ENCODE data around the gene RIC3.

The RIC3 gene

DNA sequence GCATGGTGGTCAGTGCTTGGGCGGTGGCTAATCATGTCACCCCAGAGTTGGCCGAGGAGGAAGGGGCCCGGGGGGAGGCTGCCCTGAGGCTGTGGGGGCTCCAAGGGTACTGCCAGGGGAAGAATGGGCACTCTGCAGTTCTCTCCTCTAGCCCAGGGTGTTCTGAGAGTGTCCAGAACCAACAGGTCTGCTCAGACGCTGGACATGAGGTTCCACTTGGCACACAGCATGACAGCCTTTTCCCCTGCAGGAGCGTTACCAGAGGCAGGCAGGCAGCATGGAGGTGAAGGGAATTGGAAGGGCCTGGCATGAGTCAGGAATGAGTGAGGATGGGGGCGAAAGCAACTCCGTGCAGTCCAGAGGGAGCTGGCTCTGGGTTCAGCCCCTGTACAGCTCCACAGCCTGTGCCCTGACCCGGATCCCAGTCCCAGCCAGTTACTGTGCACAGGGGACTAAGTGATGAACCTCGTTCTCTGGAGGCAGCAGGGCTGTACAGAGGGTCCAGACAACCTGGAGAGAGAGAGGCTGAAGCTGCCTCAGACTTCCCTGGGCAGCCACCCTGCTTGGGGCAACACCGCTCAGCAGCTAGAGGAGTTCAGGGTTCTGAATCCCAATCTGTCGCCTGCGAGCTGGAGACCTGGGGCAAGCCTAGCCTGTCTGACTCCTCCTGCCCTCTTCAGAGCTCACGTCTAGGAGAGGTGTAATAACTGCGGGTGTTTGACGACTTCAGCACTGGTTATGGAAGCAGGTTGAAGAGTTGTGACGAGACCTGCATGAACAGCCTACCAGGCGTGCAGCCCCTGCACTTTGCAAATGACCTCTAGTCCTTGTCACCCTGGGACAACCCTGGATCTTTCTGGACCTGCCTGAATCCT is 102.6 kb downstream of the RIC3 start:
- DNase-seq = no peak

DNA sequence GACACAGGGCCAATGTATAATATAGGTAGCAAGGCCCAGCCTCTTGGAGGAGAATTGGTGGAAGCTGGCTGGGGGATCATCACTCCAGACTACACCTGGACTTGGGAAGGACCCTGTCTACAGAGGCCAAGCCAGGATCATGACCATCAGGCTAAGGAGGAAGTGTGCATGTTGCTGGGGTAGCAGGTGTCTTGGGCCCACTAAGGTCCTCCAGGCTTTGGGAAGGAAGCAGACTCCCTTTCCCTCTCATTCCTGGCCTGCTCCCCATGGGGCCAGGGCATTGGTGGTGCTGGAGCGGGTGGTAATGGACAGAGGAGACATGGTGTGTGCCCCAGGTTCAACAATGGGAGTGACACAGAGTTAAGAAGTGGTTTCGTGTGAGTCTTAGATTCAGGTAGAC is 103.8 kb downstream of the RIC3 start:
- DNase-seq = no peak

DNA sequence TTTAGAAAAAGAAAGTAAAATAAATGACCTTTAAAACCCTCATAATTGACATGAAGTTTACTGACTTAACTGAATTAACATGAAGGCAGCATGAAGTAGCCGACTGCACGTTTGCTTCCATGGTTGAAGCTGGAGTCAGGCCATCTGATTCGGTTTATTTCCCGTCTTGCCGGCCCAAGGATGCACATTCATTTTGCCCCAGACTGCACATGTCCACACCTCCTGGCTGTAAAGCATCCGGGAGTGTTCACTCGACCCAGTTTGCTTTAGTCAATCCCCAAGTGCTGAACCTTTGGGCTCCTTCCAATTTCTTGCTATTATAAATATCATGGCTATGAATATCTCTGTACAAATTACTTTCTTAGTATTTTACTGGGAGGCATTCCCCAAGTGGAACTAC is 105.5 kb downstream of the RIC3 start:
- no peak for DNase-seq

DNA sequence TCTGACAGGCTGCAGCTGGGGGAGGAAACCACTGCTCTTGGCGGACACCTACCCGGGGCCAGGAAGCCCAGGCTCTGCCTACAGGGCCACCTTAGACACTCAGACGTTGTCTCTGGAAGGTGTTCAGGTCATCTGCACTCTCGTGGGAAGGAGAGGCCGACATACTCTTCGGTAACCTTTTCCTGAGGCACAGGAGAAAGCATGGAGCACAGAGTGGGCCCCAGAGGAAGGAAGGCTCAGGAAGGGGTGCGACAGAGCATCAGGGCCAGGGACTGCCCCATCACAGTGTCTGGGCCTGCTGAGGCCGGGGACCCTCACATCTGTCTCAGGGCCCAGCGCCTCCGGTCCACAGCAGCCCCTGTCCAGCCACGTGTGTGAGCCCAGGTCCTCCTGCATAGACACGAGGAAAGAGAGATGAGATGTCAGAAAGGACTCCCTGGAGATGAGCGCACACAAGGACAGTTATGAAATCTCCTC is 106.0 kb downstream of the RIC3 start:
- no peak for DNase-seq

DNA sequence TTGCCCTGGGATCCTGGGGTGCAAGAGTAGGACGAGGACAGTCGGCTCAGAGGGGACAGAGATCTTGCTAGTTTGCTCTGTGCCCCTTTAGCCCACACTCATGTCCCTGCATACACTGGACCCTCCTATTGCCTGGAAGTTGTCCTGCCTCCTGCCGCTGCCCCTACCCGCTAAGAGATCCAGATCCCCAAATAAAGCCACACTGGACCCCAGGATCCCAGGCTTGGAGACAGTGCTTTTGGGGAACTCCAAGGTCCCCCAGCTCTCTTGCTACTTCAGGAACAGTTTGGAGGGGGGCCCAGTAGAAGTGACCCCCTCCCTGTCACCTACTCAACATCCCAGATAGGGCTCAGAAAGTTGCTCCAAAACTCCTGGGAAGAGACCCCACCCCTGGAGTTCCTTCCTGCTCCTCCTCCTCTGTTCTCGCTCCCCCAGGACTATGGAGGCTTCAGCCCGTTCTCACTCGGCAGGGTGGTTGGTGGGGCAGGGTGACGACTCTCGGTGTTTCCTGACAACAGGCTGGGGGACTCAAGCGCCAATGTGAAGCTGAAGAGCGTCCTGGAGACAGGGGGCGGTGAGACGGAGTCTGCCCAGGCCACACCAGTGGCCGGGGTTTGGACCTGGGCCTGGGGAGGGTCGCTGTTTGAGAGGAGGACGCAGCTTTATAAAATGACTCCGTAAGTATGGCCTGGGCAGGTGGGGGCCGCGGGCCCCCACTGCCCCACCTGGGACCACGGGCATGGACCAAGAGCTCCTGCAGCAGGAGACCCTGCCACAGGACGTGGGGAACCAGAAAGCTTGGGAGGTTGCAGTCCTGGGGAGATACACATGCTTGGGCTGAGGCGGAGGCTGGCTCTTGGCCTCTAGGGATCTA is 107.0 kb downstream of the RIC3 start:
- DNase-seq = no peak

DNA sequence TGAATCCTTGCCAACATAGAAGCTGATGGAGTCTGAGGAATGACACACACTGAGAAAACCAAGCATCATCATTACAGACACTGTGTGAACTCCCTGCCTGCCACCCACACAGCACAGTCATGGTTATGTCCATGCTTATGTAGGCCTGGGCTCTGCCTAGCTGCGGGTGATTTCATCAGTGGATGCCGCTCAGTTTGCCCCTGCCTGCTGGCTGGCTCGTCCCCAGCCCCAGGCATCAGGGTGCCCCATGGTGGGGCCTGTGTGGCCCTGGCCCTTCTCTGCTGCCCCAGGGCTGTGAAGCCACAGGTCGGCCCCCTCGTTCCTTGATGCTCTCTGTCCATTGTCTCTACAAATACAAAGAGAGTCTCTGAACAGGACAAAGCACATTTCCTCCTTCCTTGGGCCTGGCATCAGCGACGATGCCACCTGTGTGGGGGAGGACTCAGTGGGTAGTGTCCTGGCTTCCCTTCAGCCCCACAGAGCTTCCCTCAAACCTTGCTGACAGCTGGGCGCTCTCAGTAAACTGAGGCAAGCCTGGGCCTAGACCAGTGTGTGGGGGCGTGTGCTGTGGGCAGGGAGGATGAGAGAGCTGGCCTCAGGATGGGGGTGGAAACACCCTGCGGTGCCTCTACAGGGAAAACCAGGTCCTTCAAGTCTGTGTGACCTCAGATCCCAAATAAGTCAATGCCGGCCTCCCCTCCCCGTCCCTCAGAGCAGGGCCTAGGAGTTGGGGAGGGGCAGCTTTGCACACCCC is 107.8 kb downstream of the RIC3 start:
- no peak for DNase-seq

DNA sequence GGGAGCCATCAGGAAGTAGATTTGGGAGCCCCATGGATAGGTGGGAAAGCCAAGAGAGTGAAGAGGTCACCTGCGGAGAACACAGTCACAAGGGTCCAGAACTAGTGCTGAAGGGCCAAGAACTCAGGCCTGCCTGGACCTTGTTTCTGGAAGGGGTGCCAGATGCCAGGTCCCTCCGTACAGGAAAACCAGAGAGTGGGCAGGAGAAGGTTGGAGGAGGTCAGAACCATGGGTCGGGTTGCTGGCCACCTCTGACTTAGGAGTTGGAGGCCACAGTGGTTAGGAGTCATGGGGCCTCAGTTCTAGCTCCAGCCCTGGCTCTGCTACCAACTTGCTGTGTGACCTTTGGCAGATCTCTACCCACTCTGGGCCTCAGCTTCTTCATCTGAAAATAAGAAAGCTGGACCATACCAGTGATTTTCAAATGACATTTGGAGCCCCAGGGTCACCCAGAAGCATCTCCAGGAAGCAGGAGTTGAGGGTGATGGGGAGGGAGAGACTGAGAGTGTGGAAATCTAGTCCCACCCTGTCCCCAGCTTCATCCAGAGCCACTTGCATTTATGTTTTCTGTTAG is 108.6 kb downstream of the RIC3 start:
- no peak for DNase-seq

DNA sequence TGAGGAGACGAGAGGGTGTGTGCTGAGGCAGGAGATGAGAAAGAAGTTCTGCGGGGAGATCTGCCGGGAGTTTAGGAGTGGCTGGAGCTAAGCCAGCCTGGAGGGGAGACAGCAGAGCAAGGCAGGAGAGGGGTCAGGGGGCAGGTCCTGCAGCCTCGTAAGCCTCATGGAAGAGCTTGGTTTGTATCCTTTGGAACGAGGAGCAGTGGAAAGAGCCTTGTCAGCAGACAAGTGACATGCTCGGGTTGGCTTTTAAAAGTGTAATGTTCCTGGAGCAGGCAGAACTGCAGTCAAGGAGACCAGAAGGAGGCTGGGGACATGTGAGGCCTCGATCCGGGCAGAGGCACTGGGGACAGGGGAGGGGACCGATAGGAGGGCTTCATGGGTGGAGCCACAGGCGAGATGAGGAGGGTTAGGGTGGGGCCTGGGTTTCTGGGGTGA is 109.2 kb downstream of the RIC3 start:
- no peak for DNase-seq

DNA sequence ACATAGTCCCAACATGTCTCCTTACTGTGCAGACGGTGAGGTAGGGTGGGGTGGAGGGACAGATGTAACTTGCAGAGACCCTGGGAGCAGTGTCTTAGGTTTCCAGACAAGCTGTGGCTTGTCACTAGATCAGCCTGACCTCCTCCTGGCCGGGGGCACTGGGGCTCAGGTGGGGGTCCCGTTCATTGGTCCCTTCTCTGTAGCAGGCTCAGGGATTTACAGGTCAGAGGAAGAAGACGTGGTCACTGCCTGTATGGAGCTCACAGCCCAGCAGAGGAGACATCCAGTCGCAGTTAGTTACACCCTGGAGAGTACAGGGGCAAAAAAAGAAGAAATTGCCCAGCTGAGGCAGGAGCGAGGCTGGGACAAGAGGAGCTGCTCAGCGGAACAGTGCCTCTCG is 109.8 kb downstream of the RIC3 start:
- DNase-seq = no peak

DNA sequence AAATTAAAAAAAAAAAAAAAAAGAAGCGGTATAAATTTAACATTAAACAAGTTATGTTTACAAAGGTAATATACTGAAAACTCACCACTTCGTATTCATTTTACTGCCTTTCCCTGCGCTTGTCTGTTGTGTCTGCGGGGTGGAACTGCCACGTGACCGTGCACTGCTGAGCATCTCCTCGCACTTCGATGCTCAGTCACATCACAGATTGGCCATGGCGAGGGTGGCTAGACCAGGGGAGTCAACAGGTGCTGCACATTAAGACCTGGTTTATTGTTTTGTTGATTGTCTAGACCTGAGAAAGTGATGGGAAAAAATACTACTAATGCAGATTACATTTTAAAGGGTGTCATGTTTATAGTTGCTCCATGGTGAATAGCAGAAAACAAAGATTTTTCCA is 110.6 kb downstream of the RIC3 start:
- DNase-seq = no peak

DNA sequence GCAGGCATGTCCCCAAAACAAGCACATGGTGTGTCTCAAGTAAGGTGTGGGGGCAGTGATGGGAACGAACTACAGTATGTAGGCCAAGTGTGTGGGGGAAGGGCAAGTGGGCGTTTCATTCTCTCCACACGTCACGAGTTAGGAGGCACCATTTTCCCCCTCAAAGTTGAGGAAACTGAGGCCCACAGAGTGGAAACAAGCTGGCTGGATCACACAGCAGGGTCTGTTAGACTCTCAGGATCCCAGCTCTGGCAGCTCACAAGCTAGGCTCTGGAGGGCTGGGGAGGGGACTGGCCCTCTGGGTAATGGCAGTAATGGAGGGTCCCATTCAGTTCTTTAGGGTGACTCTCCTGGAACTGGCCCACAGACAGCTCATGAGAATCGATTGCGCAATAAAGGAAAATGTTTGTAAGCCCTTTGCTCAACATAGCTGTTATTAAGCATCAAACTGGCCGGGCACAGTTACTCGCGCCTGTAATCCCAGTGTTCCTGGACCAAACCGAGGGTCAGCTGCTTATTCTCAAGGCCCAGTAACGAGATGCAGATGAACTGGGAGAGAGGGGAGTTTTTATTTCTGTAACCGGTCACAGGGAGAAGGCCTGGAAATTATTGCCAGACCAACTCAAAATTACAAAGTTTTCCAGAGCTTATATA is 111.9 kb downstream of the RIC3 start:
- no peak for DNase-seq

All from NCI-H1436 treated with DMSO at 0.1 percent for 48 hours (cell line).